Right ventricle myocardium superior (tissue), 1 donor: ENCODE data around the gene UBIAD1. TPM values are rescaled to one million over a fixed set of nuclear protein-coding genes. Genes with fewer than 3 reads are reported as not detected.

Experiments used
- ATAC-seq: fragments of 200-7000 bp; cut with Tn5 transposase; one replicate; pipeline ENCODE4 v1.9.1; 2020; ENCODE audit warnings: mild to moderate bottlenecking; ENCODE audit not compliant: poor library complexity
- DNase-seq: peaks from one replicate; pipeline ENCODE4 v3.0.0-alpha.2; 2020
- intact Hi-C: fragments of 100-400 bp; cut with DNase I; formaldehyde crosslinking; loops from one replicate; pipeline ENCODE4 v1.11.2; 2022
- total RNA-seq: library from RNA; stranded (reverse); fragmentation: NEBNext Ultra II Directional; extraction: Animal tissue kit (Norgen Biotek cat#: 25700); gene quantifications from one replicate; pipeline ENCODE4 v1.2.1, GENCODE V29; 2021
- donor health status: DM: no; HTN: yes; CAD: no; lungs with severe emphysema.

Gene UBIAD1
- total RNA-seq, 1 donor from 2014 or later: 10.1 TPM

GRCh38 chr1:11333631-11334030 lies 60.6 kb downstream of the UBIAD1 start:
- DNase-seq: no peak
- intact Hi-C loops: loop anchor here (10.0 kb wide), 1 partner anchor 311 kb away; no protein-coding TSS in a partner anchor

GRCh38 chr1:11334261-11334804 lies 61.3 kb downstream of the UBIAD1 start:
- no peak for ATAC-seq
- DNase-seq: no peak
- intact Hi-C loops: loop anchor here (10.0 kb wide), 1 partner anchor 310 kb away; no protein-coding TSS in a partner anchor

More at GRCh38 chr1:11333631-11334030, 60.6 kb downstream of the UBIAD1 start:
- ATAC-seq: no peak

GRCh38 chr1:11334821-11335220 lies 61.8 kb downstream of the UBIAD1 start:
- ATAC-seq (no peak), DNase-seq (no peak)
- intact Hi-C loops: loop anchor here (10.0 kb wide), 1 partner anchor 310 kb away; no protein-coding TSS in a partner anchor

- intact Hi-C loops: loop anchor here (10.0 kb wide), 1 partner anchor 309 kb away; no protein-coding TSS in a partner anchor
- DNase-seq: no peak
- ATAC-seq: no peak
These were observed 62.5 kb downstream of the UBIAD1 start for GRCh38 chr1:11335417-11336056.

GRCh38 chr1:11337580-11338073 lies 64.6 kb downstream of the UBIAD1 start:
- DNase-seq (peak; percentile 61), ATAC-seq (peak; percentile 43)

More at GRCh38 chr1:11337580-11338073, 64.6 kb downstream of the UBIAD1 start:
- intact Hi-C loops: loop anchor here (10.0 kb wide), 1 partner anchor 307 kb away; no protein-coding TSS in a partner anchor

Other genes starting within 250 kb of the UBIAD1 start
- gene MASP2, start 226.0 kb upstream of the UBIAD1 start, total RNA-seq: not detected
- 47.2 TPM for gene SRM, start 213.2 kb upstream of the UBIAD1 start, total RNA-seq
- gene EXOSC10, start 173.3 kb upstream of the UBIAD1 start, total RNA-seq: 15.8 TPM
- gene ANGPTL7, start 83.8 kb upstream of the UBIAD1 start, total RNA-seq: 0.89 TPM
- 26.9 TPM for gene MTOR, start 10.6 kb upstream of the UBIAD1 start, total RNA-seq
- gene DISP3, start 206.0 kb downstream of the UBIAD1 start, total RNA-seq: not detected